Skeletal muscle satellite cell (primary cell): ENCODE results near the gene ZFTA.

ENCODE experiments used
- H3K27me3 ChIP-seq: 2 replicates; pipeline ENCODE4 v1.7.0; 2013; ENCODE audit warnings: low read length; ENCODE audit not compliant: control insufficient read depth, insufficient read depth
- H3K36me3 ChIP-seq: 2 replicates; pipeline ENCODE4 v1.7.0; 2013; ENCODE audit warnings: mild to moderate bottlenecking, control low read depth, low read length; ENCODE audit not compliant: insufficient read depth
- H3K4me1 ChIP-seq: 2 replicates; pipeline ENCODE4 v1.7.0; 2013; ENCODE audit warnings: low read length; ENCODE audit not compliant: control insufficient read depth, insufficient read depth
- H3K4me2 ChIP-seq: 2 replicates; pipeline ENCODE4 v1.7.0; 2013; ENCODE audit warnings: mild to moderate bottlenecking, low read length
- H3K4me3 ChIP-seq: 2 replicates; pipeline ENCODE4 v1.7.0; 2013; ENCODE audit warnings: low read length
- H3K9ac ChIP-seq: 2 replicates; pipeline ENCODE4 v1.7.0; 2013; ENCODE audit warnings: mild to moderate bottlenecking, low read depth, low read length, moderate library complexity
- H3K9me3 ChIP-seq: replicated peaks from 2 replicates; pipeline ENCODE4 v1.7.0; 2013; ENCODE audit warnings: mild to moderate bottlenecking, control low read depth, low read length

ZFTA gene

GRCh38 chr11:63804259-63804658 lies 35.7 kb upstream of the ZFTA start:
- no peak overlapping the region for H3K9ac ChIP-seq
- no peaks in the 10 kb centered on the region for H3K27me3 ChIP-seq
- no peaks in the 10 kb centered on the region for H3K36me3 ChIP-seq
- H3K9me3 ChIP-seq, result no peaks in the 10 kb centered on the region
- peaks cover 11% of the 10 kb centered on the region for H3K4me1 ChIP-seq
- H3K4me2 ChIP-seq, result no peak overlapping the region
- no peak overlapping the region for H3K4me3 ChIP-seq

DNA sequence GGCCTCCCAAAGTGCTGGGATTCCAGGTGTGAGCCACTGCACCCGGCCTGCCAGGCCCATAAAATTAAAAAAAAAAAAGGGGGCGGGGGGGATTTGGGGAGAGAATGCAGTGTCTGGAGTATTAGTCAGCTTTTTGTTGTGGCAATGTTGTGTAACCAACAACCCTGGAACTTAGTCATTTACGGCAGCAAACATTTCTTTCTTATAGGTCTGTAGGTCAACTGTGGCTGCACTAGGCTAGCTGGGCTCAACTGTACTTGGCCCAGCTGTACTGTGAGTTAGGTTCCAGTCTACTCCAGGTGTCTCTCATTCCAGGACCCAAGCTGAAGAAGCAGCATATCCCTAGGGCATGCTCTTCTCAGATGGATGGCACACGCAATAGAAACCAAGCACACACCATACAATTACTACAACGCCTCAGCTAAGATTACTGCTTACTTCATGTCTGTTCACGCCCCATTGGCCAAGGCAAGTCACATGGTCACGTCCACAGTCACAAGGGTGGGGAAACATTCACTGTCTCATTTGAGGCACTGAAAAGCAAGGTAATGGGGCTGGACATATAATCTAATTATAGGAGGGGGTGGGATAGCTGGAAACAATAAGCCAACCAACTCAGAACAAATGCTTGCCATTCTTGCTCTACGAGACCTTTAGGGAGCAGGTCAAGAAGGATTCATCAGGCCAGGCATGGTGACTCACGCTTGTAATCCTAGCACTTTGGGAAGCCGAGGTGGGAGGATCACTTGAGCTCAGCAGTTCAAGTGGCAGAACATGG lies 34.3 kb upstream of the ZFTA start:
- H3K4me3 ChIP-seq, result no peak overlapping the region
- H3K9ac ChIP-seq, result no peak overlapping the region
- H3K27me3 ChIP-seq, result no peaks in the 10 kb centered on the region
- no peaks in the 10 kb centered on the region for H3K36me3 ChIP-seq
- H3K9me3 ChIP-seq, result no peaks in the 10 kb centered on the region
- H3K4me1 ChIP-seq, result peaks cover 11% of the 10 kb centered on the region
- peak overlapping the region; percentile 9 for H3K4me2 ChIP-seq

- H3K4me1 ChIP-seq, result peaks cover 11% of the 10 kb centered on the region
- no peak overlapping the region for H3K4me3 ChIP-seq
- no peaks in the 10 kb centered on the region for H3K27me3 ChIP-seq
- no peak overlapping the region for H3K9ac ChIP-seq
- H3K9me3 ChIP-seq, result no peaks in the 10 kb centered on the region
- H3K4me2 ChIP-seq, result no peak overlapping the region
- H3K36me3 ChIP-seq, result no peaks in the 10 kb centered on the region
Measured at GRCh38 chr11:63800921-63801320, 32.3 kb upstream of the ZFTA start.

GRCh38 chr11:63795066-63795465 lies 26.5 kb upstream of the ZFTA start:
- Histone ChIP-seq H3K36me3 (no peaks in the 10 kb centered on the region), H3K9ac (no peak overlapping the region), H3K4me3 (no peak overlapping the region), H3K9me3 (no peaks in the 10 kb centered on the region), H3K4me1 (no peaks in the 10 kb centered on the region), H3K4me2 (no peak overlapping the region), H3K27me3 (no peaks in the 10 kb centered on the region)

- Histone ChIP-seq H3K4me1 (no peaks in the 10 kb centered on the region), H3K36me3 (no peaks in the 10 kb centered on the region), H3K9ac (no peak overlapping the region), H3K4me3 (no peak overlapping the region), H3K4me2 (no peak overlapping the region), H3K27me3 (no peaks in the 10 kb centered on the region), H3K9me3 (no peaks in the 10 kb centered on the region)
Measured at GRCh38 chr11:63793161-63793560, 24.6 kb upstream of the ZFTA start.

DNA sequence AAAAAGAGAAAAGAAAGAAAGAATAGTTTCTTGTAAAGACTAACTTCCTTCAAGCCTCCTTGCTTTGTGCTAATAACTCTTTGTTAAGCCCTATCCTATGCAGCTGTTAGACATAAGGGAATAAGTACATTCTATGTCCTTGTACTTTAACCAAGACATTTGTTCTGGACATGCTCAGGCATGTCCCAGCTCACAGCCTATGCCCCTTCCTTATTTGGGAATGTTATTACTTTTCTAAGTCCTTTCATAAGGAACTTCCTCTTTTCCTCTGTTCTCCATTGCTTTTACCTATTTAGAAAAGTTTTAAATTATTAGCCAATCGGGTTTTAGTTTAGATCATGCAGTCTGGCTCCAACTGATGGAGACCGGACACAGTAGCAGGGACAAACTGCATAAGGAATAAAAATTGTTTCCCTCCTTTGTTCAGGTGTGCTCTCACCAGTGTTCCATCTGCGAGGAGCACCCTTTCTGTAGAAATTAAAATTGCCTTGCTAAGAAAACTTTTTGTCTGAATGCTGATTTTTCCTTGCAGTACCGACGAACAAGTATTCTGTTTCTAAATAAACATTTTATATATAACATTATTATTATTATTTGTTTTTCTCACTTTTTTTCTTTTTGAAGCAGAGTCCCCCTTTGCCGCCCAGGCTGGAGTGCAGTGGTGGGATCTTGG lies 23.1 kb upstream of the ZFTA start:
- Histone ChIP-seq H3K9me3 (no peaks in the 10 kb centered on the region), H3K4me1 (no peaks in the 10 kb centered on the region), H3K4me3 (no peak overlapping the region), H3K36me3 (no peaks in the 10 kb centered on the region), H3K27me3 (no peaks in the 10 kb centered on the region), H3K9ac (no peak overlapping the region), H3K4me2 (no peak overlapping the region)

GRCh38 chr11:63785823-63786222 lies 17.2 kb upstream of the ZFTA start:
- Histone ChIP-seq H3K4me3 (no peak overlapping the region), H3K9ac (no peak overlapping the region), H3K36me3 (no peaks in the 10 kb centered on the region), H3K27me3 (no peaks in the 10 kb centered on the region), H3K4me1 (no peaks in the 10 kb centered on the region), H3K4me2 (no peak overlapping the region), H3K9me3 (no peaks in the 10 kb centered on the region)

DNA sequence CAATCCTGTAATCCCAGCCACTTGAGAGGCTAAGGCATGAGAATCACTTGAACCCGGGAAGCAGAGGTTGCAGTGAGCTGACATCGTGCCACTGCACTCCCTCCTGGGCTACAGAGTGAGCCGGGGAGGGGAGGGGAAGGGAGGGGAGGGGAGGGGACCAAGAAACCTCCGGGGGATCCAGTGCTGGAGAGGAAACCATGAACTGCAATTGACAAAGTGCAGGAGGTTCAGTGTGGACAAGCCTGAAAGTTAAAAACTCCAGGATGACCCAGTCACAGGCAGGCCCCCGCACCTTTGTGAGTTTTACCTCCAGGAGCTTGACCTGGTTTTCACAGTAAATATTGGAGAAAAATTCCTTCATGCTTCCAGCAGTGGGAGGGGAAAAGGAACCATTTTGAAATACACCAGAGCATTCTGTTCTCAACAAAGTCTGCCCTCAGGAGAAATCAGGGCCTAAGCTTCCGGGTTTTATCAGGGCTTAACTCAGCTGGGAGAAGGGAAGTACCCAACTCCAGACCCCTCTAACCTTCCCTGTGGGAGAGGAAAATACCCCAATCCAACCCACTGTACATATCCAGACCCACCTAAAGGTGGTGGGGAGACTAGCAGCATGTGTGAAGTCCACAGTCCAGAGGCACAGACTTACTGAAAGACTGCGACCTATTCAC lies 15.5 kb upstream of the ZFTA start:
- Histone ChIP-seq H3K9me3 (no peaks in the 10 kb centered on the region), H3K4me1 (no peaks in the 10 kb centered on the region), H3K4me3 (no peak overlapping the region), H3K27me3 (no peaks in the 10 kb centered on the region), H3K9ac (no peak overlapping the region), H3K4me2 (no peak overlapping the region), H3K36me3 (no peaks in the 10 kb centered on the region)

- H3K27me3 ChIP-seq, result no peaks in the 10 kb centered on the region
- H3K9me3 ChIP-seq, result no peaks in the 10 kb centered on the region
- H3K36me3 ChIP-seq, result no peaks in the 10 kb centered on the region
- no peaks in the 10 kb centered on the region for H3K4me1 ChIP-seq
- H3K4me2 ChIP-seq, result no peak overlapping the region
- no peak overlapping the region for H3K4me3 ChIP-seq
- H3K9ac ChIP-seq, result no peak overlapping the region
Measured at GRCh38 chr11:63782749-63783148, 14.2 kb upstream of the ZFTA start.

- H3K4me2 ChIP-seq, result no peak overlapping the region
- no peak overlapping the region for H3K9ac ChIP-seq
- H3K9me3 ChIP-seq, result no peaks in the 10 kb centered on the region
- no peak overlapping the region for H3K4me3 ChIP-seq
- no peaks in the 10 kb centered on the region for H3K4me1 ChIP-seq
- no peaks in the 10 kb centered on the region for H3K27me3 ChIP-seq
- H3K36me3 ChIP-seq, result no peaks in the 10 kb centered on the region
Measured at GRCh38 chr11:63779039-63779438, 10.5 kb upstream of the ZFTA start.

DNA sequence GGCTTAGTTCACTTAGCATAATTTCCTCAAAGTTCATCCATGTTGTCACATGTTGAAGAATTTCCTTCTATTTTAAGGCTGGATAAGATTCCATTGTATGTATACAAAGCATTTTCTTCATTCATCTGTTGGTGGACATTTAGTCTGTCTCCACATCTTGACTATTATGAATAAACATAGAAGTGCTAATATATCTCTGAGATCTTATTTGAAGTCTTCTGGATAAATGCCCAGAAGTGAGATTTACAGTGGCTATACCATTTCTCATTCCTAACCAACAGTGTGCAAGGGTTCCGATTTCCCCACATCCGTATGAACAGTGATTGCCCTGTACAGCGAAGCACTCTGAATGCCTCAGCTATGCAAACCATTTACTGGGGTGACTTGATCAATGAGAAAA lies 6.6 kb upstream of the ZFTA start:
- Histone ChIP-seq H3K36me3 (no peaks in the 10 kb centered on the region), H3K9me3 (no peaks in the 10 kb centered on the region), H3K4me2 (no peak overlapping the region), H3K9ac (no peak overlapping the region), H3K4me3 (no peak overlapping the region), H3K4me1 (no peaks in the 10 kb centered on the region), H3K27me3 (no peaks in the 10 kb centered on the region)
